Amniotic stem cell (primary cell): ENCODE data around the gene TP53I13.
"Not testable (repeated sequence)": the region's sequence is repeated elsewhere in the genome, so short reads cannot be mapped to it uniquely, and the experiment has no call there.

Experiments used
- DNase-seq: peaks from one replicate; lab custom pipeline; 2025; lab: John Stamatoyannopoulos, UW

TP53I13 gene

DNA sequence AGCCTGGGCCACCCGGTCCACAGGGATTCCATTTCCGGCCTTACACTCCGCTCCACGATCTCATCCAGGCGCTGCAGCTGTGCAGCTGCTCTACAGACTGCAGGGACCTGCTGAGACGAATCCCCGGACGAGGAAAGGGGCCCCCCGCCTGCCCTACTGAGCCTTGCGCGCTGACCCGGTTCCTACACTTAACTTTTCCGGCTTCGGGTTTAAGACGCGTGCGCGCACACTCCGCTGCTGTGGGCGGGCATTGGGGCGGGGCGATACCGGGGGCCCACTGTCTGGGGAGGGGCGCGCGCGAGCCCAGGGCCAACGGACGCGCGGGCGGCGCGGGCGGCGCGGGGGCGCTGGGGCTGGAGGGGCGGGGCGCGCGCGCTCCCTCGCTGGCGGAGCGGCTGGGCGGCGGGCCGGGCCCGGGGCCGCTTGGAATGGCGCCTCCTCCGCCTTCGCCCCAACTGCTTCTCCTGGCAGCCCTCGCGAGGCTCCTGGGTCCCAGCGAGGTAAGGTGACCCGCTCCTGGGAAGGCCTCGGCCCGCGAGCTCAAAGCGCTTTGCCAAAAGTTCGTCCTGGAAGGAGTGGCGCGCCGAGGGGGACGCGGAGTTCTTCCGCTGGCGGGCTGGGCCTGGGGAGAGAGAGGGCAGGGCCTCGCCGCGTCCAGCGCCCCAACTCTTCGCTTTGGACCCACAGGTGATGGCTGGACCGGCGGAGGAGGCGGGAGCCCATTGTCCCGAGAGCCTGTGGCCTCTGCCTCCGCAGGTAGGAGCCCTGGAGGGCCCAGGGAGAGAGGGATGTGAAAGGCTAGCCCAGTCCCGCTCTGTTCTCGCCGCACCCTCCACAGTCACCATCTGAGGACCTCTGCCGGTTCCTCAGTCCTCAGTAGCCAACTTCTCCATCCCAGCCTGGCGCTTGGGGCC, at the start of gene TP53I13:
TP53I13 (plus strand) TSS at position 371 of the 914 bp plus-strand sequence; CDS start at position 429, 58 bp downstream.
- peak; percentile 54 for DNase-seq

- no peak for DNase-seq
Observed at GRCh38 chr17:29524692-29525091, 43.8 kb upstream of the TP53I13 start.

GRCh38 chr17:29526322-29526721, 42.2 kb upstream of the TP53I13 start:
- DNase-seq: no peak

GRCh38 chr17:29533976-29534375, 34.5 kb upstream of the TP53I13 start:
- DNase-seq: no peak

GRCh38 chr17:29544066-29544465, 24.4 kb upstream of the TP53I13 start:
- DNase-seq: no peak

- no peak for DNase-seq
Observed at GRCh38 chr17:29546085-29546484, 22.4 kb upstream of the TP53I13 start.

GRCh38 chr17:29546830-29547229, 21.7 kb upstream of the TP53I13 start:
- DNase-seq: no peak

DNA sequence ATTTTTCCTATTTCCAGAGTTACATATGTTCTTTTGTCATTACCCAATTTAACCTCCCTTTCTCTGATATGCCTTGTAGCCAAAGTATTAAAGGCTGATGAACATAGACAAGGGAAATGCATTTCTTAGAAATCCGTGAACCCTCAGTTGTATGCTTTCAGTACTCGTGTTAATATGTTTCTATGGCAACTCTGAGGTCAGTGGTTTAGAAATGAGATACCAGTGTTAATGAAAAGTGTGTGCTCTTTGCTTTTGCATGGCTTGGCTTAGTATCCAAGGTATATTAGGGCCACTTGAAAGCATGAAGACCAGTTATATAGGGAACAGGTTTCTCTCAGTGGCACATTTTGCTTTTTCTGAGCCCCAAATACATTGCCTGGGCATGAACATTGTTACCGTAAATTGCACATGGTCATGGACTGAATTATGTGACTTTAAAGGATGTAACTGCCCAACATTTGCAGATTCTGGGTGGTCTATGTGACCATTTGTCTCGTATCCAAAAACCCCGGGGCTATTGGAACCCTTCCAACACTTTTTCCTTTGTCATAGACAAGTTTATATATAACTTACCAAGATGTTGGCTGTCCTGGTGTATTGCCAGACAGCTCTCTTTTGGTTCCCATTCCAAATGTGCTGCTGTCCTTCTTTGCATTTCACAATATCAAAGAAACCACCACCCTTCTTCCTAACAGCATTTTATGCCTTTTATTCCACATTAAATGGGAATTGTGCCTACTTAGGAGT, 19.2 kb upstream of the TP53I13 start:
- DNase-seq: no peak

DNA sequence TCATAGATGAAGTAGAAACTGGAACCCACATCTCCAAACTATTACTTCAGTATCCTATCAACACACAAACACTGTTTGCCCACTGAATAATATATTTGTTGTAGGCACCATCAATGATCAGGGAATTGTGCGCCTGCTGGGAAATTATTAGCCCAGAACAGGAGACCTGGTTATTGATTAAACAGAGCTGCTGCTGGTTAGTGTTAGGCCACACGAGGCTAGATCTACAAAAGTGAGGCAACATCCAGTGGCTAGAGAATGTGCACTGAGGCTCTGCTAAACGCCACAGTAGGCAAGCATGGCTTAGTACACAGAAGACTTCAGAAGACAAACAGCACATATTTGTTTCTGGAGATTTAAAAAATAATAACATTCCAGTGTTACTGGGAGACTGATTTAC, 12.7 kb upstream of the TP53I13 start:
- DNase-seq: no peak

GRCh38 chr17:29557085-29557738, 11.3 kb upstream of the TP53I13 start:
- no peak for DNase-seq

DNA sequence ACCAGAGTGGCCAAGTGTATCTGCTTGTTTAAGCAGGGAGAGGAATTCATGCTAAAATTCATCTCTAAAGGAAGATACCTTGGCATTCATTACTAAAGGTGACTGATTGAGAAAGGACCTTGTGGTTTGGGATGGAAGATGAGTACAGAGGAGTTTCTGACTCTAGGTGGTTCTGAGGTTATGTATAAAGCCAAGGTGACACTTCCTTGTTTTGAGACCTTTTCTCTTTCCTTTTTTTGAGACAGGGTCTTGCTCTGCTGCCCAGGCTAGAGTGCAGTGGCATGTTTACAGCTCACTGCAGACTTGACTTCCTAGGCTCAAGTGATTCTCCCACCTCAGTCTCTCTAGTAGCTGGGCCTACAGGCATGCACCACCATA, 10.8 kb upstream of the TP53I13 start:
- DNase-seq: no peak

DNA sequence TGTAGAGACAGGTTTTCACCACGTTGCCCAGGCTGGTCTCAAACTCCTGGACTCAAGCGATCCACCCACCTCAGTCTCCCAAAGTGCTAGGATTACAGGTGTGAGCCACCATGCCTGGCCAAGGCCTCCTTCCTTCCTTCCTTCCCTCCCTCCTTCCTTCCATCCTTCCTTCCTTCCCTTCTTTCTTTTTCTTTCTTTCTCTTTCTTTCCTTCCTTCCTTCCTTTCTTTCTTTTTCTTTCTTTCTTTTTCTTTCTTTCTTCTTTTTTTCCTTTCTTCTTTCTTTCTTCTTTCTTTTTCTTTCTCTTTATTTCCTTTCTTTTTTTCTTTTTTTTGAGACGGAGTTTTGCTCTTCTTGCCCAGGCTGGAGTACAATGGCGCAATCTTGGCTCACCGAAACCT, 10.4 kb upstream of the TP53I13 start:
- not testable (repeated sequence) for DNase-seq

DNA sequence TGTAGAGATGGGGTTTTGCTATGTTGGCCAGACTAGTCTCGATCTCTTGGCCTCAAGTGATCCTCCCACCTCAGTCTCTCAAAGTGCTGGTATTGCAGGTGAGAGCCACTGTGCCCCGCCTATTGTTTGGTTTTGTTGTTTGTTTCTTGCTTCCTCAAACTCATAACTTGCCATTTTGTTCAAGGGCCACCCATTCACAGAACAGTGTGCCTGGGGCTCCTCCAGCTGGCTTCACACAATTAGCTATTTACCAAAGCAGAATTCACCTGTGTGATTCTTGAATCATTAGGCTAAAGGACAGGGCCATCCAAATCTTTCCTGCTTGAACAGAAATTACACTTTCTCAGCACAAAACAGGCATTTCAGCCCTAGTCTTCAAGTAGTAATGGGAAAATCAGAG, 8.9 kb upstream of the TP53I13 start:
- DNase-seq: no peak

DNA sequence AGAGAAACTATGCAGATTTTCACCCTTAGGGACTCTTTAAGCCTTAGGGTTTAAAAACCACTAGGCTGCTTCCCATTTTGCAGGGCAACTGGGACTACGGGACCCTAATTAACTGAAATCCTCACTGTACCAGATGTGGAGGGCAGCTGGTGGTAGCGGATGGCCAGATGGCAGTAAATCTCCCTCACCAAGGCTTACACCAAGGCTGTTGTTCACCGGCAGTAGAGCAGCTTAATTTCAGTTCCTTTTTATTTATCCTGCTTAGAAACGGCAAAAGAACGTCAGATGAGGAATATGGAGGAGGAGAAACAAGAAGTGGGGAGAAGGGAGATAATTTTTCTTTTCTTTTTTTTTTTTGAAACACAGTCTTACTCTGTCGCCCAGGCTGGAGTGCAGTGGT, 8.2 kb upstream of the TP53I13 start:
- DNase-seq: no peak

DNA sequence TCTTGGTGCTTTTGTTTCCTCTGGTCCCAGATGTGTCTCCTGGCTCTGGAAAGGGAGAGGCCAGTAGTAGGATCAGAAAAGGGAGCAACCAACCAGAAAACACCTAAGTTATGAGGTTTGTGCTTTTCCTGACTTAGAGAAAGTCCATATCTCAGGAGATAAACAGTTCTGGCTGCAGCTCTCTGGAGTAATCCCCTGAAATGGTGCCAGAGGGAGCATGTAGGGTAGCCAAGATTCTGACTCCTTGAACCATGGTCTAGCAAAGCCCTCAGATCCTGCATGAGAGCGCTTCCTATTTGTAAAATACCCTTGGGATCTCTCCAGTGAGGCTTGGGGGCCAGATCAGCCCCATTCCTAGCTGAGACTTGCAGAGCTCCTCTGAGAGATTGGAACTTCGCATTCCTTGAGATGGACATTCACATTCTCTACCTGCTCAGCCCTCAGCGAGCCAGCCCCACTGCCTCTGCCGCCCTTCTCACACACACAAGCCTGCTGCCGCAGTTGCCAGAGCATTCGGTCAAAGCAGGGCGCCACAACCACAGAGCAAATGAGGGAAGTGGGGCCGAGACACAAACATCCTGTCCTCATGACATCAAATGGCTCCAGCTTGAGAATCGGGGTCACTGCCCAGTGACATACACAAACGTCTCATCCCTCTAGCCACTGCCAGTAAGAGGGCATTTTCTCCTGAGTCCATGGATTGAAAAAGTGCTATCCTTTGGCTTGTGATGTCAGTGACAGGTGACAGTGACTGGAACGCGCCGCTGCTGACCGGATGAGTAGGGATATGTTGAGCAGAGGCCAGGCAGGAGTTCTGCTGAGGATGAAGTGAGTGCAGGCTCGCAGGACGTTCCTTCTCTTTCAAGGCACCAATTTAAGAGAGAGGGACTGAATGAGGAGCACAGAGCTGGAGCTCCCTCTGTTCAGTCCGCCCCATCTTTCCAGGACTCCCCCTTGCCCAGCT, 6.7 kb upstream of the TP53I13 start:
- DNase-seq: no peak

- no peak for DNase-seq
Observed at GRCh38 chr17:29562615-29563014, 5.9 kb upstream of the TP53I13 start.

GRCh38 chr17:29563816-29564215, 4.7 kb upstream of the TP53I13 start:
- no peak for DNase-seq

DNA sequence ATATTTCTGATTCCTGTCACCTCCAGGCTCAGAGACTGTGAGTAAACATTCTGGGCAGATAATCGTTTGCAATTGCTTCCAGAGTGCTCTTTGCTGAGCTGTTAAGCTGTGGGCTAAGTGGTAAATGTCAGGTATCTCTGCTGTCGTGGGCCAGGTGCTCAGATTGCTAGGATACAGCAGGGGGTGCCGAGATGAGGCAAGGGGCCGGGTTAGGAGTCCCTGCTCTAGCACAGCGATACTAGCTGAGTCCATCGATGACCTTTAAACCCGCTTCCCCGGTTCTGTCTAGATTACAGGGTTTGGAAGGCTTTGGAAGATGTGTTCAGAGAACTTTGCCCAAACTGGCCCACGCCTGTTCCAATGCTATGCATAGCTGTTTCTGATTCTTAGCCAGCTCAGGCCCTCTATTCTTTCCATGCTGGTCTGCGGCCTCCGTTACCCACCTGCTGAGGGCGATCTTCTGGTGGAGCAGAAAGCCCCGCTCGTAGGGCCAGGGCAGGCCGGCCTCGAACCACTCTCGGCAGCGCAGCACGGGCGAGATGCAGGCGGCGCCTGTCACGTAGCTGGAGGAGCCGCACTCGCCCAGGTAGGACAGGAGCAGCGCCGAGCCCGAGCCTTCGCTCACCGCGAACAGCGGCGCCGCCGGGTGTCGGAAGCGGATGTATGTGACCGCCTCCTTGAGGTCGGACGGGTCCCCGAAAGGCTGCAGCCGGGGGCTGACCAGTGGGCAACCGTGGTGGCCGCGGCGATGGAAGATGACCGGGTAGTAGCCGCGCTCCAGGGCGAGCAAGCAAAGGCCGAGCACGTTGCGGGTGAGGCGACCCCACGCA, 2.6 kb upstream of the TP53I13 start:
- DNase-seq: no peak

DNA sequence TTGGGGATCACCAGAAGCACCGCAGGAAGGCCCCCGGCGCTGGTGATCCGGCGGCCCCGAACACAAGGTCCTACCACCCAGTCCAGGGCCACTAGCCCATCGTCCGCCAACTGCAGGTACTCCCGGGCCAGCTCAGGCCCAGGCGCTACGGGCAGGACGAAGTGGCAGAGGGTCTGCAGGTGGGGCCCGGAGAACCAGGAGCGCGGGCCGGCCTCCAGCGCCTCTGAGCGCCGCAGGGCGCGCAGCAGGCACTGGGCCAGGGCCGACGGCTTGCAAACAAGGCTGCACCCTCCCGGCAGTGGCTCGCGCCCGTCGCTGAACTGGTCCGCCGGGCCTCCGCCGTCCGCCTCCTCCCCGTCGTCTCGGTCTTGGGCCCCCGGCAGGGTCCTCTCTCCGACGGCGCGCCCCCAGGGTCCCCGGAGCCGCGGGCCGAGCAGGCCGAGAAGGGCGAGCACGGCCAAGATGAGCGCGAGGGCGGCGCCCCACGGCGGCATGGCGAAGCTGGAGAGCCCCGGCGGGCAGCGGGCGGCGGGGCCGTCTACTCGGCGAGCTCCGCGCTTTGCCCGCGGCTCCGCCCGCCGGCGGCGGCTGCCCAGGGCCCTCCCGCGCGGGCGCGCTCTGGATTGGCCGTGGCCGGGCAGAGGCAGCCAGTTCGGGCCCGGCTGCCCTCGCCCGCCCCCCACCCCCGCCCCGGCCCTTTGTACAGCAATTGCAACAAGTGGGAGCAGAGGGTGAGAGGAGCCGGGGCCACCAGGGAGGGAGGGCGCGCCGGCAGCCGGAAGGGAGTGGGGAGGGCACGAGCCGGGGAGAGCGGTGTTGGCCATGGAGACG, 1.8 kb upstream of the TP53I13 start, which contains the start of gene ABHD15:
ABHD15 (minus strand) TSS at position 565 of the 831 bp plus-strand sequence; CDS start at position 494, 71 bp downstream.
- DNase-seq: no peak

- no peak for DNase-seq
Observed at GRCh38 chr17:29567304-29567553, 1.3 kb upstream of the TP53I13 start.
